Central memory CD4-positive, alpha-beta T cell (primary cell): Measurements from ENCODE around the gene PDZD2.
A peak's percentile ranks its signal among the peaks of the same experiment; 100 is the strongest.
"Not testable (repeated sequence)": the region's sequence is repeated elsewhere in the genome, so short reads cannot be mapped to it uniquely, and the experiment has no call there.

ENCODE experiments used
- DNase-seq: peaks from one replicate; pipeline ENCODE4 v3.0.0; 2022

Gene PDZD2

DNA sequence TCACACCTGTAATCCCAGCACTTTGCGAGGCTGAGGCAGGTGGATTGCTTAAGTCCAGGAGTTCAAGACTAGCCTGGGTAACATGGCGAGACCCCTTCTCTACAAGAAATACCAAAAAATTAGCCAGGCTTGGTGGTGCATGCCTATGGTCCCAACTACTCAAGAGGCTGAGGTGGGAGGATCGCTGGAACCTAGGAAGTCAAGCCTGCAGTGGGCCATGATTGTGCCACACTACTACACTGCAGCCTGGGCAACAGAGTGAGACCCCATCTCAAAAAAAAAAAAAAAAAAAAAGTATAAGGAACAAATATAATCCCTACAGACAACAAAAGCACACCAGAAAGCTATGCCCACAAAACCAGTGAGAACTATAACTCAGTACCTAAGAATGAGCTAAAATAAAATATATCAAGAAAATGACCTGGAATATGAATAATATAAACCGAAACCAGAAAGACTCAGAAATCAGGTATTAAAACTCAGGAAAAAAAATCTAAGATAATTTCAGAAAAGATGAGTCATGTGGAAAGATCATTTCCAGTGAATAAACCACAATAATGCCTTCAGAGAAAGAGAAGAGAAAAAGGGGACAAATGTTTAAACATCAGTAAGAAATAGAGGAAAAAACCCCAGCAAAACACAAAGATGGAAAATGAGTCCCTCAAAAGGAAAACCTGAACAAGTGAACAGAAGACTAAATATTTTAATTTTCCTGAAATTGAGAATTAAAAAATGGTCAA, 477.8 kb downstream of the PDZD2 start:
- DNase-seq, result no peak

GRCh38 chr5:32118922-32119321, 480.0 kb downstream of the PDZD2 start:
- not testable (repeated sequence) for DNase-seq

DNA sequence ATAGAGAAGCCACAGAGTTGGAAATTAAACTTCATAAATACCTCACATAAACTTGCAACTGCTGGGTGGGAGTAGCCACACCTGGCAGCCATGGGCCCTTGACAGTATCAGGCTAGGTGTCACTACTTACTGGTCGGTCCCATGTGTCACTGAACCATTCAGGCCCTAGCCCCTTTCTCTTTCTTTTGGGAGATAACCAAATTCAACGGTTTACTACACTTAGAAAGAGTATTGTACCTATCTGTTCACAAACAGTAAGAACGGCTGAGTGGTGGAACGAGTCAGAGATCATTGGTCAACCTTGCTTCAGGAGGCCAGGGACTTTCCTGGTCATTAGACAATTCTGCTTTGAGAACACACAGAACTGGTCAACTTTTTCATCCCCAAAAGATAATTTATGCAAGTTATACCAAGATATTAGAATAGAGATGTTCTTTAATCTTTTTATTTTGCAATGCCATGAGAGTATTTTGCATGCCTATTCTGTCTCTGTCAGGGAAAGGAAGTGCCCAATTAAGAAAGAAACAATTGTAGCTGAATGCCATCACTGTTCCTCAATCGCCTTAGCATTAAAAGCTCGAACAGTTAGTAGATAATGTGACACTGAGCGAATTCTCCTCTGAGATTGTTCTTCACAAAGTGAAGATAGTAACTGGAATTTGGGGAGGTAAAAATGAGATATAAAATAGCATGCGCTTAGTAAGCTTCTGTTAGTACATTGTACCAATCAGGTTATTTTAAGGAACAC, 484.3 kb downstream of the PDZD2 start:
- DNase-seq, result no peak

DNA sequence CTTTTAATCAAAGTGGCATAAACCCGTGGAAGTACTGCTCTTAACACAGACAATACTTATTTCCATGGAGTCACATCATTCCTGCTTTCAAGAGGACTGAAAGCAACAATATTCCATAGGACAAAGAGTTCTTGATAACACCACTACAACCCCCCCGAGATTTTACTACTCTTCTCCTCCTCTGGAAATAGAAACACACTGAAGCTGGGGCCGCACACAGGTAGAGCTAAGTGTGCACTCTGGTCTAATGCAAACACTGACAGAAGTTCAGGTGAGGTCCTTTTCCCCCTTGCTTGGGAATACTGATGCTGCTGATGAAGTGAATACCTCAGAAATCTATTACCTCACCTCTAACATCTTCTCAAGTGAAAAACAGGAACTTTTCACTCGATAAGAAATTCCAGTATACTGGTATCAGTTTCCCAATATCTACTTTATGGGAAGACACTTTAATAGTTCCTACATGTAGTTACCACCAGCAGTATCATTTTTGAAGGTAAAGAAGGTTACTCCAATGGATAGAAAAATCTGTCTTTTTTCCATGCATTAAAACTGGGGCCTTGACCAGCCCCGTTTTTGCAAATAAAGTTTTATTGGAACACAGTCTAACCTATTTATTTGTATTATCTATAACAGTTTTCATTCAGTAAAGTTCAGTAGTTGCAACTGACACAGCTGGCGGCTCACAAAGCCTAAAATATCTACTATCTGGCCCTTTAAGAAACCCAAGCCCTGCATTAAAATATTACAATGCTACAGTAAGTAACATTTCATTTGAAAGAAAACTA, 485.2 kb downstream of the PDZD2 start:
- DNase-seq, result no peak

GRCh38 chr5:32126691-32127090, 487.8 kb downstream of the PDZD2 start:
- no peak for DNase-seq

DNA sequence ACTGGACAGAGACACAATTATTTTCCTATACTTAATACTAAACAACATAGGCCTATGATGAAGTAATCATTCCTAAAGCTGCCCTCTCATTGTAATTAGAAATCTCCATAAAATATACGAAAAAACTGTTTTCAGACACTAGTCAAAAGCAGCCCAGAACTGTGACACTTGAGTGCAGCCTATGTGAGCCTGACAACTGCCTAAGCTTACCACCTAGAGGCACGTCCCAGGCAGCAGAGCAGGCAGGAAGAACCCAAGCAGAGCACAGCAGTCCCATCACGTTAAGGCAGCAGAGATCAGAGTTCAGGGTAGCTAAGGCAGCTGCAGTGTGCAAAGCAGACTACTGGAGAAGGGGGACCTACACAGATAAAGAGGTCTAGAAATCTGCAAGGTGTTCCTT, 488.8 kb downstream of the PDZD2 start:
- DNase-seq, result no peak

DNA sequence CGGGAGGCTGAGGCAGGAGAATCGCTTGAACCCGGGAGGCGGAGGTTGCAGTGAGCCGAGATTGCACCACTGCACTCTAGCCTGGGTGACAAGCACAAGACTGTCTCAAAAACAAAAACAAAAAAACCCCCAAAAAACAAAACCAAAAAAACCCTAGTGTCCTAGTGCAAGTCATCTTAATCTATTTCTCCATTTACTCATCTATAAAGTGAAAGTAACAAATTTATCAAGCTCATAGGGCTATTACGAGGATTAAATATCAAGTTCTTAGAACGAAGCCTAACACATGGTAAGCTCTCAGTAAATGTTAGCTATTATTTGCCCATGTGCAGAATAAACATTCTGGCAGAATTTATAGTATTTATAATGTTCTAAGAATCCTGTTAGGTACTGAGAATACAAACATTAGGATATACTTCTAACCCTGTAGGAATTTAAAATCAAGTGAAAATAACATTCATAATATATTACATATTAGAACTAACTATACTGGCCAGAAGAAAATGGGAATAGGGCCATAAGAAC, 490.2 kb downstream of the PDZD2 start:
- no peak for DNase-seq

- no peak for DNase-seq
These were observed 491.9 kb downstream of the PDZD2 start for GRCh38 chr5:32130865-32131264.

DNA sequence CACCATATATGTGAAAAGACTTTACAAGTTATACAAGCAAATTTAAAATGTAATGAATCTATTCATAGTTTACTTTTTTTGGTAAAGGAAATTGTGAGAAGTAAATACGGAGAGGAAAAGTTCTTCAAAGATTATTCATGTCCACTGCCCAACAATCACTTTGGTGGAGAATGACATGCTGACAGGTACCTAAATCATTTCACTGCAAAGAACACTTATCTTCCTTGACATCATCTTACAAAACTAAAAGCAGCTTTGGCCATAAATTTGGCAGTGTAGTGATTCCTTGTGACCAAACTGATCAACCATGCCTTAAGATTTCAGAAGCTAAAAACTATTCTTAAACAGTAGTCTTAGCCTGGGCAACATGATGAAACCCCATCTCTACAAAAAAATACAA, 492.7 kb downstream of the PDZD2 start:
- DNase-seq, result no peak

DNA sequence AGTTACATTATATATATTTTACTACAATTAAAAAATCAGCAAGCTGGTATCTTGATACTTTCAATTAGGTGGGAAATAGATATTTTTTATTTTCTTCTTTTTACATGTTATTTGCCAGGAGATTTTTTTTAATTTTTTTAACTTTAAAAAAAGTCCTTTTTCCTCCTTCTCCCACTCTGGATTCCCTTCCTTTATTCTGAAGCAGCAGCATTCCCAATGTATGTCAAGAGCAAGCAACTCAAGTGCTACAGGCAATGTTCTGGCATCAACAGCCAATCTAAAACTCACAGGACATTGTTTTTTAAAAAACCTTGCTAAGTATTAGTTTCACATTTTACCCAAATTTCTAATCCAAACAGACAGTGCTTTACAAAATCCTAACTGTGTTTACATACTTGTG, 493.8 kb downstream of the PDZD2 start:
- no peak for DNase-seq

DNA sequence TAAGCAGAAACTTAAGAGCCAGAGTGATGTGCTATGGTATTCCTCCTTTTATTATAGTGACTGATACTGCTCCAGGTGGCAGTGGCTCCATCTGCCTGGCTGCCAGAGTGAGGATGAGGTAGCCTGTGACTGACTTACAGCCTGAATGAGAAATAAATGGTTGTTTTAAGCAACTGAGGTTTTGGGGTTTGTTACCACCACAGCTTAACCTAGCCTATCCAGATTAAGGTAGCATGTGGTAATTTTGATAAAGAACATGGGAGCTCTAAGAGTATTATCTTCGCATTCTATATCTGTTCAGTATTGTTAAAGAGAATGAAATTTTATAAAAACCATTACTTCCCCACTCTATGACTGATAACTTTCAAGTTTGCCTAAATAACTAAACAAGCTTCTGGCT, 496.2 kb downstream of the PDZD2 start:
- no peak for DNase-seq

- no peak for DNase-seq
These were observed 497.4 kb downstream of the PDZD2 start for GRCh38 chr5:32136342-32136741.

DNA sequence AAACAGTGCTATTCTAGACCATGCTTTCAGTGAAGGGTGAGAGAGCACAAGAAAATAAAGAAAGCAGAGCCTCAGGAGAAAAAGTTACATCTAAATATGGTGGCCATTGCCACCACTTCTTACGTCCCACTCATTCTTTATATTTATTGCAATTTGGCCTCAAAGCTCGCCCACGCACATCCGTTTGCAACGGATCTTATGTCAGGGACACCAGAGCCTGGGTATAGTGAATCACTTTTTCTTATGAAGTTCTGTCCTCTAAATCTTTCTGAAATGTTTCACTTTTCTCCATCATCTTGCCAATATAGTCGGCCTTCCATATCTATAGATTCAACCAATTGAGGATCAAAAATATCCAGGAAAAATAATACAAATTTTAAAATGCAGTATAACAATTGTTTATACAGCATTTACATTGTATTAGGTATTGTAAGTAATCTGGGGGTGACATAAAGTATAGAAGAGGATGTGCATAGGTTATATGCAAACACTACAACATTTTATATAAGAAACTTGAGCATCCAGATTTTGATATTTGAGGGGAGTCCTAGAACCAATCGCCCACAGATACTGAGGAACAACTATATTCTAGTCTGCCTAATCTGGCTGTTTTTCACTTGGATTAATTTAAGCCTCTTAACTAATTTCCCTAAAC, 500.0 kb downstream of the PDZD2 start:
- peak; percentile 3 for DNase-seq

GRCh38 chr5:32143617-32144377, 504.9 kb downstream of the PDZD2 start:
- DNase-seq, result no peak

- DNase-seq, result no peak
These were observed 505.7 kb downstream of the PDZD2 start for GRCh38 chr5:32144378-32145207.

DNA sequence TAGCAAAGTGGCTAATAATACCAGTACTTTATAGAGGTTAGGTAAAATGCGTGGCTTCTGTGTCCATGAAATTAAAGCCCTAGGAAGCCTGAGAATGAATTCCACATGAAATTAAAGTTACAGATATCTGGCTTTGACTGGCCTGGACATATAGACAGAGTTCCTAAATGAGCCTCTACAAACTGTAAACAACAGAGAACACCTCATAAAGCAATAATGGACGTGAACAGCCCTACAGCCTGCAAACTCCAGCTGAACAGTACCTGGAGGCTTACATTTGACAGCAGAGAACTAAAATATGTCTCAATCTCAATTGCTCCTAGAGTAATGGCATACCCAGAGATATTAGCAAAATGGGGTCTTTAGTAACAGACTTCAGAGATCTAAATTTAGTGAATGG, 506.4 kb downstream of the PDZD2 start:
- DNase-seq, result no peak

DNA sequence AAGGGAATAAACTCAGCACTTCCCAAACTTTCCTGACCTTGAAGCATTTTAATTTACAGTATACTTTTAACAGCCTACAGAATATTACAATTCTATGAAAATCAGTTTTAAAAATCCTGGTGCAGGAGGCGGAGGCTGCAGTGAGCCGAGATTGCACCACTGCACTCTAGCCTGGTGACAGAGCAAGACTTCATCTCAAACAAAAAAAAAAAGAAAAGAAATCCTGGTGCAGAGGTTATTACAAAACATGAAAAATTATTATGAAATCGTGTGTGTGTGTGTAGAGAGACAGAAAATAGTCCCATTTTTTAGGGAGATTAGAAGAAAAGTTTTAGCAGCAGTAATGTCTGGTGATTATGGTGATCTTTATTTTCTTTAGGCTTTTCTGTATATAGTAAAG, 508.3 kb downstream of the PDZD2 start:
- DNase-seq, result no peak

GRCh38 chr5:32147959-32148358, 509.0 kb downstream of the PDZD2 start:
- no peak for DNase-seq

DNA sequence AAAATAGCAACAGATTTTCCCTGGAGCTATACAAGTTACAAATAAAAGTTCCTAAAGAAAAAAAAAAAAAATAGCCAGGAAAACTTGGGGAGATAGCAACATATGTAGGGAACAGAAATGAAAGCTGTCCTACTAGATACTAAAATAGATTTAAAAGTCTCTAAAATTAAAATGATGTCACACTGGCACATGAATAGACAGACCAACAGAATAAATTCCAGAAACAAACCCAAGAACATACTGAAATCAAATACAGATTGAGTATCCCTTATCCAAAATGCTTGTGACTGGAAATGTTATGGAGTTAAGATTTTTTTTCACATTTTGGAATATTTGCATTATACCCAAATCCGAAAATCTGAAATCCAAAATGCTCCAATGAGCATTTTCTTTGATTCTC, 511.4 kb downstream of the PDZD2 start:
- DNase-seq, result no peak

DNA sequence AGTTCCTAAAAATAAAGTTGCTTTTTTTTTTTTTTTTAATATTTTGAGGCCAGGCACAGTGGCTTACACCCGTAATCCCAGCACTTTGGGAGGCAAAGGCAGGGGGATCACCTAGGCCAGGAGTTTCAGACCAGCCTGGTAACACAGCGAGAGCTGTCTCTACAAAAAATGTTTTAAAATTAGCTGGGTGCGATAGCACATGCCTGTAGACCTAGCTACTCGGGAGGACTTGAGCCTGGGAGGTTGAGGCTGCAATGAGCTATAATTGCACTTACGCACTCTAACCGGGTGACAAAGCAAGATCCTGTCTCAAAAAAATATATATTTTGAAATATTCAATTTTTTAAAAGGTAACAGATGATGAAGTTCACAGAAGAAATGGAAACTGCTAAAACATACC, 512.3 kb downstream of the PDZD2 start:
- no peak for DNase-seq

GRCh38 chr5:32153723-32154122, 514.8 kb downstream of the PDZD2 start:
- DNase-seq, result no peak
